ENCODE results near the gene SS18L1.

Gene SS18L1

DNA sequence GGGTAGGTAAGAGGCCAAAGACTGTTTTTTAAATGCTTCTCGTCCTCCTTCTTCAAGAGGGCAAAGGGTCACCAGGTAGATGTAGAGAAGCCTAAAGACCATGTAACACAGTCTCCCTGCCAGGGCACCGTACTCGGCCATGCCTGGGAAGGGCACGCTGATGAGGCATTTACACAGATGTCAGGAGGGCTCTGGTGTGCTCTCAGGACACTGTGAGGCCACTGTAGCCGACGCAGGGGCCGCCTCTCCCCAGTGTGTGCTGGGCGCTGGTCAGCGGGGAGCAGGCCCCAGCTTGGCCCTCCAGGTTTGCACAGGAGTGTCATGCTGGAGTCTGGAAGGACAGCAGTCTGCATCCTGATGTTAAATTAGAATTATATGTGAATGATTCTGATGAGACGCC lies 32.1 kb downstream of the SS18L1 start:
- FAIRE-seq = no peak

GRCh38 chr20:62176866-62177265 lies 33.3 kb downstream of the SS18L1 start:
- FAIRE-seq = no peak

DNA sequence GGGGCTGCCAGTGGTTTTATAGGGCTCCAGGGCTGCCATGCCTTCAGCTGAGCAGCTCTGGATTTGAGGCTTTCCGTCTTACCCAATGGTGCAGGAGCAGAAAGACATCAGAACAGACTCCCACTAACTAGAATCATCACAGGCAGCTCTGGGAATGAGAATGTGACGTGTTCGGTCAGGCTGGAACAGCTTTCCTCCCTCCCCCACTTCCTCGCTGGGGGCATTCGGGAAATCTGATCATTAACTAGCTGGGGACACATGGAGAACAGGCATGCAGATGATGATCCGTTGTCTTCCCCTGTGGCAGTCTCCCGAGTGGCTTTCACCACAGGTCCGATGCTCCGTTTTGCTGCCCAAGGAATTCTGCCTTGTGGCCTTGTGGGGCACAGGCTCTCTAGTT lies 33.7 kb downstream of the SS18L1 start:
- FAIRE-seq = no peak

DNA sequence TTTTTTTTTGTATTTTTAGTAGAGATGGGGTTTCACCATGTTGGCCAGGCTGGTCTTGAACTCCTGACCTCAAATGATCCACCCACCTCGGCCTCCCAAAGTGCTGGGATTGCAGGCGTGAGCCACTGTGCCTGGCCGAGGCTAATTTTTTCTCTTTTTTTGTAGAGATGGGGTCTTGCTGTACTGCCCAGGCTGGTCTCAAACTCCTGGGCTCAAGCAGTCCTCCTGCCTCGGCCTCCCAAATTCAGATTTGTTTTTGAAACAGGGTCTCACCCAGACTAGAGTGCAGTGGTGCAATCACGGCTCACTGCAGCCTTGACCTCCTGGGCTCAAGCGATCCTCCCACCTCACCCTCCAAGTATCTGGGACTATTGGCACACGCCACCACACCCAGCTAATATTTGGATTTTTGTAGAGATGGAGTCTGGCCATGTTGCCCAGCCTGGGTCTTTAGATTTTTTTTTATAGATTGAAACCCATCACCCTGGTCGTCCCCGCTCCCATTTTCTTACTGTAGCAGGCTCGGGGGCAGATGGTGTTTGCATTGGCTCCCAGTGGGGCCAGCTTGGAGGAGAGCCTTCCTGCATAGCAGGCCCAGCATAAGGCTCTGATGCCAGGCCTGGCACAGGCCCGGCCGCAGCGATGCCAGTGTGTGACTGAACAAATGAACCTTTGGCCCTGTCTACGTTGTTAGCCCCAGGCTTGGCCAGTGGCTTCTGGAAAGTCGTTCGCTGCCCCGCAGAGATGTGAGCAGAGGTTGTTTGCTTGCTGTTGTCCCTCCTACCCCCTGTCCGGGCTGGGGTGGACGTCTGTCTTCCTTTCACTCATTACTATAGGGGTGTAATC lies 35.0 kb downstream of the SS18L1 start:
- FAIRE-seq = no peak

- FAIRE-seq = no peak
Measured at GRCh38 chr20:62179162-62179504, 35.6 kb downstream of the SS18L1 start.

DNA sequence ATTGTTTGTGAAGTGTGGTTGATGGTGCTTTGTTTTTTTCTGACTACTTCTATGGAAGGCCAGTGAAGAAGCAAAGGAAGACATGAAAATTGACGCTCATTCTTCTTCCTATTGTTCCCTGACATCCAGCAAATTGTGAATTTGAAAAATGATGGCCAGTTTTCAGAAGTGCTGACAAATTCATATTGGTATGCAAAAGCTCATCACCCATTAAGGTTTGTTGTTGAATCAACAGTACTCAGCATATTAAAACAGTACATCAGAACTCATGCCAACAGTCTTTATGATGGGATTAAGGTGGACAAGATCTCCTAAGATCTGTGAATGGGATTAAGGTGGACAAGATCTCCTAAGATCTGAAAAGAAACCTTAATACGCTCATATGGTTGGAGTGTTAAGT lies 38.2 kb downstream of the SS18L1 start:
- FAIRE-seq = no peak

DNA sequence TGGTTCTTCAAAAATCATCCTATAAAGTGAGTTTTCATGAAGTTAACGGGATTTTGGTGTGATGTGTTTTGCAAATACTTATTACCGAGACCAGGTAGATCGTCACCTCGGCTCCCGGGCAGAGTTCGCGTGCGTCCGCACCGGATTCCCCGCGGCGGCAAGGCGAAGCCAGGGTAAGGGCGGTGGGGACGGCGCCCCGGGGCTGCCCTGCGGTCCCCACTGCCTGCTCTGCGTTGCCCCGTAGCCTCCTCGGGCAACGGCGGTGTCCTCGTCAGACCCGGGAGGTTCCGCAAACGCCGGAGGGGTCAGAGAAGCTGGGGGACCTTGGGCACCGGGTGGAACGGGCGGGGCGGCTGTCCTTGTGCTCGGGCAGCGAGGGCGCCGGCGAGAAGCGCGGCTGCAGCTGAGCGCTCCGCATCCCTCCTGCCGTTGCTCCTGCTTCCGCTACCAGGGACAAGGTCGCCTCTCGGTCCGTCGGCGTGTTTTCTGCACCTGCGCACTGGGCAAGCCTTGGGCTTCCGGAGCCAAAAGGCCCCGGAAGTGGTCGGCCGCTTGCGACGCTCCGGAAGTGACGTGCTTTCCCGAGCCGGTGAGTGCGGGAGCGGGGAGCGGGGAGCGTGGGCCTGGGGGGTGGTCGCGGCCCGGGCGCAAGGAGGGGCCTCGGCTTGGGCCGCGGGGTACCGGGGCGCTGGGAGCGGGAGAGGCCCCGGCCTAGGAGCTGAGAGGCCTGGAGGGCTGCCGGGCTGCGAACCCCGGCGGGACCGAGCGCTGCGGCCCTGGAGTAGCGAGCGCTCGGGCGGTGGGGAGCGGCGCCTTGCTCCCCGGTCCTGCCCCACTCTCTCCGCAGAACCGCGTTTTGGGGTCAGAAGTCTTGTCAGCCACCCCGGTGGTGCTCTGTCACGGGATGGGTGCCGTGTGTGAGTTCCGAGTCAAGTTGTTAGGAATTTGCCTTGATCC lies 39.2 kb downstream of the SS18L1 start, which contains the start of gene MTG2:
Gene MTG2, plus strand, starts transcription at position 560 of the 957 bp plus-strand sequence. CDS start 10,393 bp downstream, outside the sequence.
- FAIRE-seq = no peak

- FAIRE-seq = no peak
Measured at GRCh38 chr20:62183426-62184142, 40.0 kb downstream of the SS18L1 start.

GRCh38 chr20:62186096-62186426 lies 42.5 kb downstream of the SS18L1 start:
- no peak for FAIRE-seq

DNA sequence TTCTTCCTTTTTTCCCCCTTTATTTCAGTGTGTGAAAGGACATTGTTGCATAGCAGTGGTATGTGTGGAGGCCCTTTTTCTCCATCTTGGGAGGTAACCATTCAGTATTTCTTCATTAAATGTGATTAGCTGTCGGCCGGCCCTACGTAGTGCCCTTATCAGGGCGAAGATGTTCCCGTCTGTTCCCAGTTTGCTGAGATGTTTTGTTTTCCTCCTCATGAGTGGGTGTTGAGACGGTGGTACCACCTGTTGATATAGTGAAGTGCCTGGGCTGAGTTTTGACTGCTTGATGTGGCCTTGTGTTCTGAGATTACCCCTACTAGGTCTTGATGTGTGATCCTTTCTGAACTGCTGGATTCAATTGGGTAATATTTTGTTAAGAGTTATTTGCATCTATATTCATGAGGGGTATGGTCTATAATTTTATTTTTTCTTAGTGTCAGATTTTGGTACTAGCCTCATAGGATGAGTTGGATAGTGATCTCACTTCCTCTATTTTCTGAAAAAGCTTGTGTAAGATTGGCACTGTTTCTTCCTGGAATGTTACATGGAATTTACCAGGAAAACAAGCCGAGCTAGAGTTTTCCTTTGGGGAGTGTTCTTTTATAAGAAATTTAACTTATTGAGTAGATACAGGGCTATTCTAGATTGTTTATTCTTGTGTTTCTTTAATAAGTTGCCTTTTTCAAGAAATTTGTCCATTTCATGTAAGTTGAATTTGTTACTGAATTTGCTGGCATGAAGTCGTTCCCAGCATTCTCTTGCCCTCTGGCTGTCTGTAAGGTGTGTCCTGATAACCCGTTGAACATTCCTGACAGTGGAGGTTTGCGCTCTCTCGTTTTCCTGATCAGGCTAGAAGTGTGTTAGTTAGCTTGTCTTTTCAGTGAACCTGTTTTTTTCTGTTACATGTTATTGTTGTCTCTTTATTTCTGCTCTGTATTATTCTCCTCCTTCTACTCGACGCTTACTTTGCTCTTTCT lies 43.6 kb downstream of the SS18L1 start:
- no peak for FAIRE-seq

DNA sequence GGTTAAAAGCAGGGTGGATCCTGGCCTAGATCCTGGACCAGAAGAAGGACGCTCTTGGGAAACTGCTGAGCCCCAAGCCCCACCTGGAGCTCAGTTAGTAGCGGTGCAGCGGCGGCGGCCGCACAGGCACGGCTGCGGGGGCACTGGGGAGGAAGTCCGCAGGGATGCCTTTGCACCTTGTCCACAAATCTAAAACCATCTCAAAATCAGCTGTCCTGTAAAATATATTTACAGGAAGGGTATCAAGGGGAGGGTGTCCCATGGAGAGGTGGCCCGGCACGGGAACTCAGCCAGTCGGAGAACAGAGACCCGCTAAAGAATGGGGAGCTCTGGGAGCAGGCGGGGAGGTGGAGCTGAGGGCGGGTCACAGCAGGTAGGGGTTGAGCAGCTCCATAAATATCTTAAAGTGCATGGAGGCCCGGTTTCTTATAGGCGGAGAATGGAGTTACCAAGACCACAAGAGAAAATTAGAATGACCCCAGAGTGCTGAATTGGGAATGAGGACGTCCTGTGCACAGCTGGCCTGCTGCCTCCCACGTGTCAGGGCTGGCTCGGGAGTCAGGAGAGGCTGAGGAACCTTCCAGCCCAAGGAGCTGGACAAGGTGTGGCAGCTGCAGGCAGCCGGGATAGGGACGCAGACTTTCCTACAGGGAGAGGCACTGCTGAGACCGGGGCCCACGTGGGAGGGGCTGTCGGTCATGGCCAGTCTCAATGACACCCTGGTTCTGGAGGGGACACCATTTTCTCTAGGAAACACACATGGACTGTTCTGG lies 47.3 kb downstream of the SS18L1 start:
- no peak for FAIRE-seq

- no peak for FAIRE-seq
Measured at GRCh38 chr20:62191781-62192559, 48.4 kb downstream of the SS18L1 start.

GRCh38 chr20:62192635-62193034 lies 49.1 kb downstream of the SS18L1 start:
- FAIRE-seq = no peak

DNA sequence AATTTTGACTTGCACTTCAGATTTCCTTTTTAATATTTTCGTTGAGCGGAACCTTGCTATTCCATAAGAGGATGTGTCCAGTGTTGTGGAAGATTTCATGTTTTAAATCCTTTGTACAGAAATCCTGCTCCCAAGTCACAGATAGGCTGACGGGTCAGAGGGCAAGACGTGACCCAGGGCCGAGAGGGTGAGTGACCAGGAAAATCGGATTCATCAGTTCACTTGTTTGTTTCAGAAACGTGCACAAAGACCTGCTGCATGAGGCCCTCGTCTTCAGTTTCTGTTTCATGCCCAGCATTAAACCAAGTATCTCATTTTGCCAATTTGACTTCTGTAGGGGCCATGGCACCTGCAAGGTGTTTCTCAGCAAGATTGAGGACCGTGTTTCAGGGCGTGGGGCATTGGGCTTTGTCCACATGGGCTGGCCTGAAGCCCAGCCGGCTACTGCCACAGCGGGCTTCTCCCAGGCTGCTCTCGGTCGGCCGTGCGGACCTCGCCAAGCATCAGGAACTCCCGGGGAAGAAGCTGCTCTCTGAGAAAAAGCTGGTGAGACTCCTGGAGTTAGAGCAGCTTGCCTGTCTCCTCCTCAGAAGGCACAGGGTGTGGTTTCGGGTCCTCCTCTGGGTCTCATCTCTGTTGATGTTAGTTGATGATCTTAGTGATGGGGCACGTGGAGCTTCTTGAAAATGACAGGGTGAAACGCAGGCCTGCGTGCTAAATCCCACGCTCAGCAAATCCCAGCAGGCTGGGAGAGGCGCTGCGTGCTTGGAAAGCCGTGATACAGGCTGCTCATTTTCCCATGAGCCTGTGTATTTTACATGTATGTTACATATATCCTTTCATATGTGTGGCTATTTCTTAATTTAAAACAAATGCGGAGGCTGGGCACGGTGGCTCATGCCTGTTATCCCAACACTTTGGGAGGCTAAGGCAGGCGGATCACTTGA lies 49.8 kb downstream of the SS18L1 start:
- no peak for FAIRE-seq

GRCh38 chr20:62195075-62195405 lies 51.5 kb downstream of the SS18L1 start:
- FAIRE-seq = no peak

GRCh38 chr20:62195736-62196135 lies 52.2 kb downstream of the SS18L1 start:
- FAIRE-seq = no peak

DNA sequence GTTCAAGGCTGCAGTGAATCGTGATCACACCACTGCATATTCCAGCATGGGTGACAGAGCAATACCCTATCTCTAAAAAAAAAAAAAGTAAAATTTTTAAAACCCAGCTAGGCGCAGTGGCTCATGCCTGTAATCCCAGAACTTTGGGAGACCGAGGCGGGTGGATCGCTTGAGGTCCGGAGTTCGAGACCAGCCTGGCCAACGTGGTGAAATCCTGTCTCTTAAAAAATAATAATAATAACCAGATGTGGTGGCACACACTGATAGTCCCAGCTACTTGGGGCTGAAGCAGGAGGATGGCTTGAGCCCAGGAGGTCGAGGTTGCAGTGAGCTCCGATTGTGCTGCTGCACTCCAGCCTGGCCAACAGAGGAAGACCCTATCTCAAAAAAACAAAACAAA lies 52.7 kb downstream of the SS18L1 start:
- FAIRE-seq = no peak

DNA sequence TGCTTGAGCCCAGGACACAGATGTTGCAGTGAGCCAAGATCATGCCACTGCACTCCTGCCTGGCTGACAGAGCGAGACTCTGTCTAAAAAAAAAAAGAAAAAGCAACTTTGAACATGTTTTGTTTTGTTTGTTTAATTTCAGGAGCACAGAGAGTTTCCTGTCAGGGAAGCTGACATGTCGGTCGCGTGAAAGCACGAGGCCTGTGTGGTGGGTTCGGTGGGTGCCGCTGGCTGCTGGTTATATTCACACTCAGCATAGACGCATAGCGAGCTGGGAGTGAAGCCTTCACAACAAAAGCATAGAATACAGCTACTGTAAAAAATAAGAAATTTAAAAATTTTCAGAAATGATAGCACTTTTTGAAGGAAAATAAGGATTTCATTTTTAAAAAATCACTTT lies 53.7 kb downstream of the SS18L1 start:
- FAIRE-seq = no peak

DNA sequence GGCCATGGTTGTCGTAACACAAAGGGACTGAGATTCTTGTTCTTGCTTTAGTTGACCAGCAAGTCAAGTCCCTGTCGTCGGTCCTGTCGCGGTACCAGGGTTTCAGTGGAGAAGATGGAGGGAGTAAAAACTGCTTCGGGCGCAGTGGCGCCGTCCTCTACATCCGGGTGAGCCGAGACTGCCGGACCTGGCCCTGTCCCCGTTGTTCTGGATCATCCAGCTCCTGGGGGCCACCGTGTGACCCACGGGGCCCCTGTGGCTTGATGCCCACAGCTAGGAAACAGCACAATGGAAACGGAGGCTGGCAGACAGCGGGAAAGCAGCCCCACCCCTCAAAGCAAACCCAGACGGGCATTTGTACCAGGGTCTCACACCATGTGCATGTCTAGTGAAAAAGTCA lies 54.2 kb downstream of the SS18L1 start:
- no peak for FAIRE-seq
